Muscle of leg (tissue), 9 donors: Measurements from ENCODE around the gene PRKAG3. TPM values are rescaled to one million over a fixed set of nuclear protein-coding genes. Genes with fewer than 3 reads are reported as not detected.

Source experiments
- polyA plus RNA-seq, 8 donors: library from polyadenylated mRNA; unstranded; fragments of 120-200 nt; gene quantifications; one replicate each; pipeline versions ENCODE4 v1.2.1 to v1.2.3, GENCODE V29; 2013; ENCODE audit warnings: inconsistent platforms in 1 of 8, low replicate concordance in 1 of 8; ENCODE audit not compliant: insufficient read length in 8 of 8, insufficient read depth in 1 of 8
- total RNA-seq: library from RNA; stranded (reverse); fragments of 120-200 nt; gene quantifications from one replicate; pipeline ENCODE4 v1.2.4, GENCODE V29; 2013

PRKAG3 gene
- total and polyA plus RNA-seq, 9 donors: 9.9 to 22.6 (median 19.0) TPM

Other genes starting within 250 kb of the PRKAG3 start
- gene PLCD4, start 223.9 kb downstream of the PRKAG3 start, total RNA-seq: 41.8 TPM
- gene PLCD4, start 223.9 kb downstream of the PRKAG3 start, polyA plus RNA-seq: 10 to 100 TPM; 26.8 to 58.5 (median 45.9) TPM
- 7.0 TPM for gene ZNF142, start 172.2 kb downstream of the PRKAG3 start, total RNA-seq
- gene ZNF142, start 172.2 kb downstream of the PRKAG3 start, polyA plus RNA-seq: 10 to 100 TPM; 10.3 to 17.8 (median 12.4) TPM
- gene BCS1L, start 172.1 kb downstream of the PRKAG3 start, total RNA-seq: 33.8 TPM
- gene BCS1L, start 172.1 kb downstream of the PRKAG3 start, polyA plus RNA-seq: 10 to 100 TPM; 33.6 to 43.4 (median 37.8) TPM
- 20.2 TPM for gene RNF25, start 159.8 kb downstream of the PRKAG3 start, total RNA-seq
- 10 to 100 TPM; 22.2 to 32.6 (median 27.9) TPM for gene RNF25, start 159.8 kb downstream of the PRKAG3 start, polyA plus RNA-seq
- 18.8 TPM for gene STK36, start 159.7 kb downstream of the PRKAG3 start, total RNA-seq
- gene STK36, start 159.7 kb downstream of the PRKAG3 start, polyA plus RNA-seq: 10 to 100 TPM; 21.5 to 32.3 (median 27.1) TPM
- 9.7 TPM for gene TTLL4, start 121.0 kb downstream of the PRKAG3 start, total RNA-seq
- 10 to 100 TPM; 19.5 to 25.5 (median 21.1) TPM for gene TTLL4, start 121.0 kb downstream of the PRKAG3 start, polyA plus RNA-seq
- 18.4 TPM for gene CYP27A1, start 49.7 kb downstream of the PRKAG3 start, total RNA-seq
- 10 to 100 TPM; 11.8 to 26.8 (median 19.7) TPM for gene CYP27A1, start 49.7 kb downstream of the PRKAG3 start, polyA plus RNA-seq
- gene WNT6, start 28.0 kb upstream of the PRKAG3 start, total RNA-seq: 0.09 TPM
- 1 to 10 TPM in 1 of 8 donors, under 1 TPM in 5, not detected in 2; 0.11 to 2.8 (median 0.13) TPM for gene WNT6, start 28.0 kb upstream of the PRKAG3 start, polyA plus RNA-seq
- 0.04 TPM for gene WNT10A, start 49.0 kb upstream of the PRKAG3 start, total RNA-seq
- 1 to 10 TPM in 1 of 8 donors, under 1 TPM in 2, not detected in 5; 0.06 to 1.7 (median 0.07) TPM for gene WNT10A, start 49.0 kb upstream of the PRKAG3 start, polyA plus RNA-seq
- 0.04 TPM for gene CDK5R2, start 127.9 kb upstream of the PRKAG3 start, total RNA-seq
- under 1 TPM in 5 of 8 donors, not detected in 3; 0.07 to 0.16 (median 0.08) TPM for gene CDK5R2, start 127.9 kb upstream of the PRKAG3 start, polyA plus RNA-seq
- gene FEV, start 153.4 kb upstream of the PRKAG3 start, total RNA-seq: not detected
- gene FEV, start 153.4 kb upstream of the PRKAG3 start, polyA plus RNA-seq: under 1 TPM in 5 of 8 donors, not detected in 3; 0.08 to 0.62 (median 0.40) TPM
- not detected for gene CRYBA2, start 161.6 kb upstream of the PRKAG3 start, total RNA-seq
- gene CRYBA2, start 161.6 kb upstream of the PRKAG3 start, polyA plus RNA-seq: not detected
- gene CFAP65, start 209.7 kb upstream of the PRKAG3 start, total RNA-seq: not detected
- under 1 TPM in 2 of 8 donors, not detected in 6; 0.05 to 0.54 TPM for gene CFAP65, start 209.7 kb upstream of the PRKAG3 start, polyA plus RNA-seq
- gene IHH, start 229.1 kb upstream of the PRKAG3 start, total RNA-seq: 0.04 TPM
- 1 to 10 TPM in 1 of 8 donors, under 1 TPM in 4, not detected in 3; 0.05 to 3.2 (median 0.19) TPM for gene IHH, start 229.1 kb upstream of the PRKAG3 start, polyA plus RNA-seq